Caco-2 (cell line): ENCODE measurements around the gene CNOT1. TPM values are rescaled to one million over a fixed set of nuclear protein-coding genes. Genes with fewer than 3 reads are reported as not detected.

Experiments
- BruUV-seq: library from RNA; stranded (reverse); fragments of 400-500 nt; replicated peaks from 2 replicates; lab custom pipeline; 2021; lab: Mats Ljungman, UMichigan
- CTCF ChIA-PET: fragments of 300-600 bp; sonication (Branson Sonifier 250); formaldehyde crosslinking; loops from one replicate; lab custom pipeline; 2022; ENCODE audit warnings: antibody characterized with exemption; lab: Charles Lee
- POLR2A ChIA-PET: fragments of 300-600 bp; sonication (Branson Sonifier 250); formaldehyde crosslinking; loops from one replicate; lab custom pipeline; 2022; ENCODE audit warnings: antibody characterized with exemption; lab: Charles Lee
- DNase-seq, 2 experiments: peaks; one replicate each; pipeline versions ENCODE4 v3.0.0 to v3.0.0-alpha.2; 2020 to 2022
- H3K27me3 ChIP-seq: replicated peaks from 2 replicates; pipeline ENCODE4 v1.6.0; 2011; ENCODE audit warnings: low read length; ENCODE audit not compliant: control insufficient read depth, insufficient read depth
- H3K36me3 ChIP-seq: 2 replicates; pipeline ENCODE4 v1.5.1; 2011; ENCODE audit warnings: low read length; ENCODE audit not compliant: control insufficient read depth, insufficient read depth
- H3K4me1 ChIP-seq: fragments of 250-450 bp; sonication (Bioruptor Pico); 2 replicates; pipeline ENCODE4 v1.5.1; 2020; ENCODE audit warnings: mild to moderate bottlenecking
- H3K4me3 ChIP-seq: 2 replicates; pipeline ENCODE4 v1.5.1; 2011; ENCODE audit warnings: low read depth, mild to moderate bottlenecking, control low read depth, low read length
- H3K9me3 ChIP-seq: fragments of 250-450 bp; sonication (Bioruptor Pico); 2 replicates; pipeline ENCODE4 v1.5.1; 2020; ENCODE audit warnings: mild to moderate bottlenecking, moderate library complexity
- H3K27ac Mint-ChIP-seq: one replicate; pipeline ENCODE4 v1.8.0; 2022; ENCODE audit warnings: mixed read lengths; ENCODE audit not compliant: unreplicated experiment
- H3K27me3 Mint-ChIP-seq: one replicate; pipeline ENCODE4 v1.8.0; 2022; ENCODE audit warnings: mixed read lengths; ENCODE audit not compliant: insufficient read depth, unreplicated experiment
- H3K36me3 Mint-ChIP-seq: one replicate; pipeline ENCODE4 v1.8.0; 2022; ENCODE audit warnings: mild to moderate bottlenecking, mixed read lengths; ENCODE audit not compliant: insufficient read depth, unreplicated experiment
- H3K4me1 Mint-ChIP-seq: one replicate; pipeline ENCODE4 v1.8.0; 2022; ENCODE audit warnings: low read depth, mixed read lengths; ENCODE audit not compliant: unreplicated experiment
- H3K4me3 Mint-ChIP-seq: one replicate; pipeline ENCODE4 v1.8.0; 2022; ENCODE audit warnings: mild to moderate bottlenecking, moderate library complexity, mixed read lengths; ENCODE audit not compliant: unreplicated experiment
- H3K9me3 Mint-ChIP-seq: one replicate; pipeline ENCODE4 v1.8.0; 2022; ENCODE audit warnings: mixed read lengths; ENCODE audit not compliant: unreplicated experiment
- CTCF ChIP-seq, 2 experiments: fragments of 200-600 bp in 1 of 2; IDR thresholded peaks; 1 replicate in 1 of 2; 2 replicates in 1 of 2; pipeline versions ENCODE4 v1.5.1 to v1.8.0; 2011 to 2022; ENCODE audit warnings: antibody characterized with exemption in 1 of 2, control low read depth in 1 of 2, inconsistent platforms in 1 of 2, low read depth in 1 of 2, low read length in 1 of 2, mild to moderate bottlenecking in 1 of 2, moderate library complexity in 1 of 2; ENCODE audit not compliant: insufficient read depth in 1 of 2, severe bottlenecking in 1 of 2, unreplicated experiment in 1 of 2
- intact Hi-C: fragments of 100-400 bp; cut with micrococcal nuclease; formaldehyde crosslinking; loops from one replicate; pipeline ENCODE4 v1.10.0; 2022; ENCODE audit not compliant: unreplicated experiment
- total RNA-seq: library from RNA; stranded (reverse); gene quantifications from 2 replicates; pipeline ENCODE4 v1.2.3, GENCODE V29; 2022

The CNOT1 gene
- total RNA-seq, 1 experiment from 2014 or later = 413 TPM

GRCh38 chr16:58589326-58589905 lies 40.2 kb downstream of the CNOT1 start:
- TF ChIP-seq CTCF (IDR thresholded peaks at IDR 0.05; ENCODE audit: insufficient read depth in 1 of 2, low read depth in 1 of 2, low read length in 1 of 2, severe bottlenecking in 1 of 2, unreplicated experiment in 1 of 2) = no peak
- intact Hi-C loops = no loop called here
- BruUV-seq = no TSS peak
- peaks cover 5% of the 10 kb centered on the region; the same call in 1 of the 2 replicates for H3K36me3 ChIP-seq
- Mint-ChIP-seq H3K27me3 (no peaks in the 10 kb centered on the region), H3K9me3 (no peaks in the 10 kb centered on the region), H3K36me3 (peaks cover 100% of the 10 kb centered on the region), H3K27ac (no peak overlapping the region), H3K4me3 (no peak overlapping the region), H3K4me1 (no peaks in the 10 kb centered on the region)
- POLR2A ChIA-PET = interaction anchor here (0.7 kb wide), 1 partner anchor 617 kb away, joined by 4 read pairs; no protein-coding TSS in a partner anchor
- H3K4me3 ChIP-seq = no peak overlapping the region
- no peaks in the 10 kb centered on the region for H3K4me1 ChIP-seq
- CTCF ChIA-PET = no interaction called here
- H3K9me3 ChIP-seq = no peaks in the 10 kb centered on the region
- H3K27me3 ChIP-seq = no peaks in the 10 kb centered on the region
- DNase-seq = no peak

- Histone ChIP-seq H3K4me1 (no peaks in the 10 kb centered on the region), H3K36me3 (peaks cover 5% of the 10 kb centered on the region; the same call in 1 of the 2 replicates), H3K9me3 (no peaks in the 10 kb centered on the region), H3K4me3 (no peak overlapping the region), H3K27me3 (no peaks in the 10 kb centered on the region)
- Mint-ChIP-seq H3K4me1 (no peaks in the 10 kb centered on the region), H3K27me3 (no peaks in the 10 kb centered on the region), H3K4me3 (no peak overlapping the region), H3K9me3 (no peaks in the 10 kb centered on the region), H3K36me3 (peaks cover 99% of the 10 kb centered on the region), H3K27ac (no peak overlapping the region)
- no TSS peak for BruUV-seq
- ChIA-PET POLR2A (no interaction called here), CTCF (interaction anchor here (0.5 kb wide), 1 partner anchor 96 kb away, joined by 5 read pairs; no protein-coding TSS in a partner anchor)
- no peak for TF ChIP-seq CTCF (IDR thresholded peaks at IDR 0.05; ENCODE audit: insufficient read depth in 1 of 2, low read depth in 1 of 2, low read length in 1 of 2, severe bottlenecking in 1 of 2, unreplicated experiment in 1 of 2)
- no peak for DNase-seq
- intact Hi-C loops = no loop called here
Observed at GRCh38 chr16:58588406-58588805, 41.2 kb downstream of the CNOT1 start.

GRCh38 chr16:58586340-58587030 lies 43.1 kb downstream of the CNOT1 start:
- ChIA-PET POLR2A (no interaction called here), CTCF (no interaction called here)
- no peak for TF ChIP-seq CTCF (IDR thresholded peaks at IDR 0.05; ENCODE audit: insufficient read depth in 1 of 2, low read depth in 1 of 2, low read length in 1 of 2, severe bottlenecking in 1 of 2, unreplicated experiment in 1 of 2)
- Histone ChIP-seq H3K9me3 (no peaks in the 10 kb centered on the region), H3K4me1 (no peaks in the 10 kb centered on the region), H3K4me3 (no peak overlapping the region), H3K36me3 (peaks cover 6% of the 10 kb centered on the region), H3K27me3 (no peaks in the 10 kb centered on the region)
- H3K9me3 Mint-ChIP-seq = no peaks in the 10 kb centered on the region
- H3K27me3 Mint-ChIP-seq = no peaks in the 10 kb centered on the region
- DNase-seq = no peak
- H3K4me3 Mint-ChIP-seq = no peak overlapping the region
- intact Hi-C loops = no loop called here
- H3K27ac Mint-ChIP-seq = no peak overlapping the region
- no TSS peak for BruUV-seq
- peaks cover 99% of the 10 kb centered on the region for H3K36me3 Mint-ChIP-seq
- no peaks in the 10 kb centered on the region for H3K4me1 Mint-ChIP-seq
